GM12878 (cell line): ENCODE data around the gene HYOU1. TPM values are rescaled to one million over a fixed set of nuclear protein-coding genes. Genes with fewer than 3 reads are reported as not detected.

Source experiments
- NR2F1 ChIP-seq: fragments of 450-650 bp; conservative IDR thresholded peaks from 2 replicates; pipeline ENCODE4 v1.6.1; 2017; ENCODE audit warnings: mild to moderate bottlenecking
- SMAD5 ChIP-seq: IDR thresholded peaks from 2 replicates; pipeline ENCODE4 v1.6.1; 2016; ENCODE audit warnings: antibody characterized with exemption, low read depth
- SREBF2 ChIP-seq: IDR thresholded peaks from 2 replicates; pipeline ENCODE4 v1.6.1; 2012; ENCODE audit warnings: mild to moderate bottlenecking, low read length
- polyA plus RNA-seq, 11 experiments: library from polyadenylated mRNA; depleted of rRNA in 4 of 11; unstranded in 6 of 11; stranded (reverse) in 5 of 11; fragments of >200 nt; fragmentation: Nextera tagmentation in 4 of 11; fragmentation: Illumina TruSeq in 1 of 11; extraction: Ambion mirVana in 4 of 11; extraction: Trizol in 1 of 11; gene quantifications; 1 replicate in 1 of 11; 2 replicates in 10 of 11; pipeline versions ENCODE4 v1.2.1 to v1.2.3, GENCODE V29; 2011 to 2016; ENCODE audit warnings: inconsistent platforms in 2 of 11, missing spikeins in 2 of 11, low read depth in 1 of 11
- total RNA-seq, 4 experiments: library from RNA; depleted of rRNA in 3 of 4; stranded (reverse); fragments of >200 nt in 3 of 4; fragmentation: Illumina TruSeq in 1 of 4; extraction: Trizol in 1 of 4; gene quantifications; 2 replicates each; pipeline versions ENCODE4 v1.2.1 to v1.2.3, GENCODE V29; 2013 to 2021
- TF ChIP-seq, protein P1 (sequence below): fragments of 450-650 bp; IDR thresholded peaks from 2 replicates; pipeline ENCODE4 v1.6.1; 2017; ENCODE audit warnings: mild to moderate bottlenecking, moderate library complexity
- TF ChIP-seq, protein P2 (sequence below): fragments of 450-650 bp; IDR thresholded peaks from 2 replicates; pipeline ENCODE4 v1.6.1; 2017; ENCODE audit warnings: low read depth, mild to moderate bottlenecking, moderate library complexity
- TF ChIP-seq, protein P3 (sequence below): IDR thresholded peaks from 2 replicates; pipeline ENCODE4 v1.6.1; 2012; ENCODE audit warnings: low read depth, low read length, improper control_type of control experiment

The HYOU1 gene
- total and polyA plus RNA-seq, 10 of the 15 experiments (the other 5 are each of a cell fraction or from before 2014, with no cell fraction given) = 15.4 to 157 (median 109) TPM

DNA sequence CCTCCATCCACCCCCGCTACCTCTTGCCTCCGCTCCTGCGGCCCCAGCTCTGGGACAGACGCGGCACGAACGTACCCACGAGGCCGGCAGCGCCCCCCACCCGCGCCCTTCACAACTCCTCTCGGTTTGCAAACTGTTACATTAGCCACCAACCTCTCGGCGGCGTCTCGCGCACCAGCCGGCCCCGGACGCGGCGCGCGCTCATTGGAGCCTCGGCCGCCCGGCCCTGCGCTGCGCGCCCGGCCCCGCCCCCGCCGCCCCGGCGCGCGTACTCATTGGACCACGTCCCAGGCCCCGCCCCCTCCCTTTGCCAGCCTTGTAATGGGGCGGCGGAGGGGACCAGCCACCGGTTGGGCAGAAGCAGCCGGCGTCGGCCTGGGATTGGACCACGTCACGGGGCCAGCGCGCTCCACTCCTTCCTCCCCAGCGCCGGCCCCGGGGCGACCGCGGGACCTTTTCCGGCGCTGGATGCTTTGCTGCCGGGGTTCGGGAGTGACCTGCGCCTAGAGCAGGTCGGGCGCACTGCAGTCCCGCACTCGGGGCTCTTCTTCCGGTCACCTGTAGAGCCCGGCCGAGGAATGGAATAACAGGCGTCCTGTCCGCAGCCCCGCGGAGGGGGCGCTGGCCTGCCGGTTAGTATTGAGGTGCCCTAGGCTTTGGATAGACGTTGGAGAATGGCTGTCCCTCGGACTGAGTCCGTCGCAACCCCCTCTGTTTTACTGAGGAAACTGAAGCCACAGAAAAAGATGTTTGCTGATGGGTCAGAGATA lies at the start of gene HYOU1 (continued):
- TF ChIP-seq NR2F1 (peak; percentile 78), SMAD5 (peak; percentile 52), SREBF2 (no peak)
- TF ChIP-seq, protein P1, sequence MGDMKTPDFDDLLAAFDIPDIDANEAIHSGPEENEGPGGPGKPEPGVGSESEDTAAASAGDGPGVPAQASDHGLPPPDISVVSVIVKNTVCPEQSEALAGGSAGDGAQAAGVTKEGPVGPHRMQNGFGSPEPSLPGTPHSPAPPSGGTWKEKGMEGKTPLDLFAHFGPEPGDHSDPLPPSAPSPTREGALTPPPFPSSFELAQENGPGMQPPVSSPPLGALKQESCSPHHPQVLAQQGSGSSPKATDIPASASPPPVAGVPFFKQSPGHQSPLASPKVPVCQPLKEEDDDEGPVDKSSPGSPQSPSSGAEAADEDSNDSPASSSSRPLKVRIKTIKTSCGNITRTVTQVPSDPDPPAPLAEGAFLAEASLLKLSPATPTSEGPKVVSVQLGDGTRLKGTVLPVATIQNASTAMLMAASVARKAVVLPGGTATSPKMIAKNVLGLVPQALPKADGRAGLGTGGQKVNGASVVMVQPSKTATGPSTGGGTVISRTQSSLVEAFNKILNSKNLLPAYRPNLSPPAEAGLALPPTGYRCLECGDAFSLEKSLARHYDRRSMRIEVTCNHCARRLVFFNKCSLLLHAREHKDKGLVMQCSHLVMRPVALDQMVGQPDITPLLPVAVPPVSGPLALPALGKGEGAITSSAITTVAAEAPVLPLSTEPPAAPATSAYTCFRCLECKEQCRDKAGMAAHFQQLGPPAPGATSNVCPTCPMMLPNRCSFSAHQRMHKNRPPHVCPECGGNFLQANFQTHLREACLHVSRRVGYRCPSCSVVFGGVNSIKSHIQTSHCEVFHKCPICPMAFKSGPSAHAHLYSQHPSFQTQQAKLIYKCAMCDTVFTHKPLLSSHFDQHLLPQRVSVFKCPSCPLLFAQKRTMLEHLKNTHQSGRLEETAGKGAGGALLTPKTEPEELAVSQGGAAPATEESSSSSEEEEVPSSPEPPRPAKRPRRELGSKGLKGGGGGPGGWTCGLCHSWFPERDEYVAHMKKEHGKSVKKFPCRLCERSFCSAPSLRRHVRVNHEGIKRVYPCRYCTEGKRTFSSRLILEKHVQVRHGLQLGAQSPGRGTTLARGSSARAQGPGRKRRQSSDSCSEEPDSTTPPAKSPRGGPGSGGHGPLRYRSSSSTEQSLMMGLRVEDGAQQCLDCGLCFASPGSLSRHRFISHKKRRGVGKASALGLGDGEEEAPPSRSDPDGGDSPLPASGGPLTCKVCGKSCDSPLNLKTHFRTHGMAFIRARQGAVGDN = peak; percentile 47
- TF ChIP-seq, protein P2, sequence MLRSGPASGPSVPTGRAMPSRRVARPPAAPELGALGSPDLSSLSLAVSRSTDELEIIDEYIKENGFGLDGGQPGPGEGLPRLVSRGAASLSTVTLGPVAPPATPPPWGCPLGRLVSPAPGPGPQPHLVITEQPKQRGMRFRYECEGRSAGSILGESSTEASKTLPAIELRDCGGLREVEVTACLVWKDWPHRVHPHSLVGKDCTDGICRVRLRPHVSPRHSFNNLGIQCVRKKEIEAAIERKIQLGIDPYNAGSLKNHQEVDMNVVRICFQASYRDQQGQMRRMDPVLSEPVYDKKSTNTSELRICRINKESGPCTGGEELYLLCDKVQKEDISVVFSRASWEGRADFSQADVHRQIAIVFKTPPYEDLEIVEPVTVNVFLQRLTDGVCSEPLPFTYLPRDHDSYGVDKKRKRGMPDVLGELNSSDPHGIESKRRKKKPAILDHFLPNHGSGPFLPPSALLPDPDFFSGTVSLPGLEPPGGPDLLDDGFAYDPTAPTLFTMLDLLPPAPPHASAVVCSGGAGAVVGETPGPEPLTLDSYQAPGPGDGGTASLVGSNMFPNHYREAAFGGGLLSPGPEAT = 0 out of 2 replicates have a peak, but pooled peaks have one; percentile 48
- TF ChIP-seq, protein P3, sequence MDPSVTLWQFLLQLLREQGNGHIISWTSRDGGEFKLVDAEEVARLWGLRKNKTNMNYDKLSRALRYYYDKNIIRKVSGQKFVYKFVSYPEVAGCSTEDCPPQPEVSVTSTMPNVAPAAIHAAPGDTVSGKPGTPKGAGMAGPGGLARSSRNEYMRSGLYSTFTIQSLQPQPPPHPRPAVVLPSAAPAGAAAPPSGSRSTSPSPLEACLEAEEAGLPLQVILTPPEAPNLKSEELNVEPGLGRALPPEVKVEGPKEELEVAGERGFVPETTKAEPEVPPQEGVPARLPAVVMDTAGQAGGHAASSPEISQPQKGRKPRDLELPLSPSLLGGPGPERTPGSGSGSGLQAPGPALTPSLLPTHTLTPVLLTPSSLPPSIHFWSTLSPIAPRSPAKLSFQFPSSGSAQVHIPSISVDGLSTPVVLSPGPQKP = peak; percentile 34; the same call in 1 of the 2 replicates
